DMS79 (cell line): Measurements from ENCODE around the gene HIVEP2.

Experiments
- DNase-seq: peaks from one replicate; lab custom pipeline; 2025; lab: John Stamatoyannopoulos, UW

The HIVEP2 gene

GRCh38 chr6:142863981-142864380 lies 81.0 kb downstream of the HIVEP2 start:
- DNase-seq: no peak

- DNase-seq: peak; percentile 21
These were observed 83.3 kb downstream of the HIVEP2 start for GRCh38 chr6:142861711-142862110.

- DNase-seq: no peak
These were observed 84.5 kb downstream of the HIVEP2 start for GRCh38 chr6:142860498-142860897.

GRCh38 chr6:142857796-142858555 lies 87.0 kb downstream of the HIVEP2 start:
- no peak for DNase-seq

GRCh38 chr6:142857233-142857761 lies 87.7 kb downstream of the HIVEP2 start:
- no peak for DNase-seq

GRCh38 chr6:142856624-142857232 lies 88.2 kb downstream of the HIVEP2 start:
- no peak for DNase-seq

GRCh38 chr6:142855893-142856623 lies 88.9 kb downstream of the HIVEP2 start:
- DNase-seq: no peak

GRCh38 chr6:142854589-142855488 lies 90.1 kb downstream of the HIVEP2 start:
- no peak for DNase-seq

GRCh38 chr6:142853244-142854180 lies 91.5 kb downstream of the HIVEP2 start:
- no peak for DNase-seq

- no peak for DNase-seq
These were observed 93.4 kb downstream of the HIVEP2 start for GRCh38 chr6:142851601-142852000.

GRCh38 chr6:142850679-142851423 lies 94.1 kb downstream of the HIVEP2 start:
- no peak for DNase-seq

- DNase-seq: no peak
These were observed 96.0 kb downstream of the HIVEP2 start for GRCh38 chr6:142848976-142849375.

GRCh38 chr6:142848156-142848555 lies 96.8 kb downstream of the HIVEP2 start:
- no peak for DNase-seq

GRCh38 chr6:142846883-142847287 lies 98.1 kb downstream of the HIVEP2 start:
- no peak for DNase-seq

GRCh38 chr6:142846459-142846831 lies 98.5 kb downstream of the HIVEP2 start:
- no peak for DNase-seq

GRCh38 chr6:142845624-142846458 lies 99.1 kb downstream of the HIVEP2 start:
- DNase-seq: peak; percentile 78

GRCh38 chr6:142845143-142845571 lies 99.8 kb downstream of the HIVEP2 start:
- DNase-seq: peak; percentile 42

GRCh38 chr6:142844065-142844755 lies 100.8 kb downstream of the HIVEP2 start:
- DNase-seq: no peak
